ENCODE results near the gene LRRC74B.

Gene LRRC74B

DNA sequence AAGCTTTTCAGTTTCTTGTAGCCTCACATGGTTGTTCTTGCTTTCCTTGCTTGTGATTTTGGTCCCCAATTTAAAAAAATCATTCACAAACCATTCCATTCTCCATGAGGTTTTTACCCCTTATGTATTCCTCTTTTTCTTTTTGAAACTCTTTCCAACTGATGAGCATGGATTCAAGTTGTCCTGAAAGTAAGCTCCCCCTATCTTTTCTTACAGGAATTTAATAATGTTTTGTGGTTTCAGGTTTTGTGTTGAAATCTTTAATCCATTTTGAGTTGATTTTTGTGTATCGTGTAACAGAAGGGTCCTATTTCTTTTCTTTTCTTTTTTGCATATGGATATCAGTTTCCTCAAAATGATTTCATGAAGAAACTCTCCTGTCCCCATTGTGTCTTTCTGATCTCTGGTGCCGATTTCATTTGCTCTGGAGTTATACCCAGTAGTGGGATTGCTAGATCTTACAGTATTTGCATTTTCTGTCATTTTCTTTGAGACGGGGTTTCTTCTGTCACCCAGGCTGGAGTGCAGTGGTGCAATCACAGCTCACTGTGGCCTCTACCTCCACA is 58.5 kb downstream of the LRRC74B start:
- DNase-seq (ENCODE audit: low read depth), result no peak

DNA sequence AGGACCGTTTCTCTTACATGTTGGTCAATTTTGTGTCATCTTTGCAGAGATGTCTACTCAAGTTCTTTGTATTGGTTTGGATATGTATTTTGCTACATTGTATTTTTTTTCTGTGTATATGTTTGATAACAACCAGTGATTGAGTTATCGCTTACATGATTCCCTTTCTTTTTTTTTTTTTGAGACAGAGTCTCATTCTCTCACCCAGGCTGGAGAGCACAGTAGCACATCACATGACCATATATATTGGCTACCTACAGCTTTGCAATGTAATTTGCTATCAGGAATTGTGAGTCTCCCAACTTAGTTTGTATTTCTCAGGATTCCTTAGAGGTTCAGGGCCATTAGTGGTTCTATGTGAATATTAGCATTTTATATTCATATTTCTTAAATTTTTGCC is 59.5 kb downstream of the LRRC74B start:
- DNase-seq (ENCODE audit: low read depth), result no peak

DNA sequence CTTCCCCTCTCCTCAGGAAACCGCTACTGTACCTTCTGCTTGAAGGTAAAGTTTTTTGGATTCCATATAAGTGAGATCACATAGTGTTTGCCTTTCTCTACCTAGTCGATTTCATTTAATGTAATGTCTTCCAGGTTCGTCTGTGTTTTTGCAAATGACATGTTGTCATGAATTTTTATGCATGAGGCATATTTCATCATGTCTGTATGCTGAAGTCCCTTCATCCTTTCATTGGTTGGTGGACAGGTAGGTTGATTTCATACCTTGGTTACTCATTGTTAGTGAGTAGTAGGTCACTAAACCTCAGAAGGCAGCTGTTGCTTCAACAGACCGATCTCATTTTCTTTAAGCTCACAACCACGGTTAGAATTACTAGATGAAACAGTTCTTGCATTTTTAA is 60.3 kb downstream of the LRRC74B start:
- DNase-seq (ENCODE audit: low read depth), result no peak

DNA sequence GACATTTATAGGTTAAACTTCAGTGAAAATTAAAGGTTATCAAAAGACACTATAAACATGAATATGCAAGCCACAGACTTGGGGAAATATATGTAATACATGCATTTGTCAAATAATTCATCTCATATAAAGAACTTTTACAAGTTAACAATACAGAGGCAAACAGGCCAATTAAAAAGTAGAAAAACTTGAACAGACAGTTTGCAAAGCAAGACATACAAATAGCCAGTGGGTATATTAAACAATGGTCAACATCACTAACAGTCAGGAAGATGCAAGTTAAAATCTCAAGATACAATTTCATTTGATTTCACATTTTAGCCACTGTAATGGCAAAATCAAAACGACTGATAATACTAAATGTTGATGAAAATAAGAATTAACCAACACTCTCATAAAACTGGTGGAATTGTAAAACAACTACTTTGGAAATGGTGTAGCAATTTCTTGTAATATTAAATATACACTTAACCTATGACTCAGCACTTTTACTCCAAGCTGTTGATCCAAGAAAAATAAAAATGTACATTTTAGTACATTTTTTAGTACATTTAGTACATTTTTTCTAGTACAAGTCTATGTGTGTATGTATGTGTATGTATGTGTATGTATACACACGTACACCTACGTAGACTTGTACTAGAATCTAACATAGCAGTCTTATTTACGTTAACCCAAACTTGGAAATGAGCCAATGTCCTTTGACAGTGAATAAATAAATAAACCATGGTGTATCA is 62.8 kb downstream of the LRRC74B start:
- no peak for DNase-seq (ENCODE audit: low read depth)
